T-helper 9 cell (primary cell): ENCODE measurements around the gene TFEC.
"Not testable (repeated sequence)": the region's sequence is repeated elsewhere in the genome, so short reads cannot be mapped to it uniquely, and the experiment has no call there.

Source experiments
- DNase-seq: peaks from one replicate; pipeline ENCODE4 v3.0.0-alpha.2; 2020

The TFEC gene

GRCh38 chr7:115987486-115987885, 43.1 kb downstream of the TFEC start:
- no peak for DNase-seq

GRCh38 chr7:115984105-115984504, 46.5 kb downstream of the TFEC start:
- no peak for DNase-seq

- no peak for DNase-seq
Observed at GRCh38 chr7:115980159-115980558, 50.4 kb downstream of the TFEC start.

GRCh38 chr7:115976651-115977050, 53.9 kb downstream of the TFEC start:
- no peak for DNase-seq

GRCh38 chr7:115975766-115976165, 54.8 kb downstream of the TFEC start:
- DNase-seq, result no peak

- DNase-seq, result no peak
Observed at GRCh38 chr7:115973406-115973805, 57.2 kb downstream of the TFEC start.

- no peak for DNase-seq
Observed at GRCh38 chr7:115971506-115971905, 59.1 kb downstream of the TFEC start.

GRCh38 chr7:115968596-115968995, 62.0 kb downstream of the TFEC start:
- no peak for DNase-seq

- no peak for DNase-seq
Observed at GRCh38 chr7:115968171-115968570, 62.4 kb downstream of the TFEC start.

- no peak for DNase-seq
Observed at GRCh38 chr7:115965796-115966475, 64.6 kb downstream of the TFEC start.

GRCh38 chr7:115965236-115965635, 65.3 kb downstream of the TFEC start:
- no peak for DNase-seq

GRCh38 chr7:115964799-115965198, 65.8 kb downstream of the TFEC start:
- no peak for DNase-seq

- DNase-seq, result no peak
Observed at GRCh38 chr7:115962340-115962739, 68.2 kb downstream of the TFEC start.

GRCh38 chr7:115953592-115954255, 76.8 kb downstream of the TFEC start:
- DNase-seq, result no peak

GRCh38 chr7:115952832-115953231, 77.7 kb downstream of the TFEC start:
- DNase-seq, result no peak

GRCh38 chr7:115951547-115951946, 79.0 kb downstream of the TFEC start:
- no peak for DNase-seq

GRCh38 chr7:115941703-115942268, 88.8 kb downstream of the TFEC start:
- DNase-seq, result no peak

- DNase-seq, result no peak
Observed at GRCh38 chr7:115940460-115941060, 90.0 kb downstream of the TFEC start.

GRCh38 chr7:115937960-115938359, 92.6 kb downstream of the TFEC start:
- DNase-seq, result no peak

- DNase-seq, result no peak
Observed at GRCh38 chr7:115933471-115933870, 97.1 kb downstream of the TFEC start.

- no peak for DNase-seq
Observed at GRCh38 chr7:115932880-115933279, 97.7 kb downstream of the TFEC start.

GRCh38 chr7:115930184-115930583, 100.4 kb downstream of the TFEC start:
- not testable (repeated sequence) for DNase-seq

GRCh38 chr7:115929736-115930135, 100.8 kb downstream of the TFEC start:
- DNase-seq, result not testable (repeated sequence)

GRCh38 chr7:115924411-115924810, 106.2 kb downstream of the TFEC start:
- no peak for DNase-seq
